ENCODE results near the gene LAMTOR2.

DNA sequence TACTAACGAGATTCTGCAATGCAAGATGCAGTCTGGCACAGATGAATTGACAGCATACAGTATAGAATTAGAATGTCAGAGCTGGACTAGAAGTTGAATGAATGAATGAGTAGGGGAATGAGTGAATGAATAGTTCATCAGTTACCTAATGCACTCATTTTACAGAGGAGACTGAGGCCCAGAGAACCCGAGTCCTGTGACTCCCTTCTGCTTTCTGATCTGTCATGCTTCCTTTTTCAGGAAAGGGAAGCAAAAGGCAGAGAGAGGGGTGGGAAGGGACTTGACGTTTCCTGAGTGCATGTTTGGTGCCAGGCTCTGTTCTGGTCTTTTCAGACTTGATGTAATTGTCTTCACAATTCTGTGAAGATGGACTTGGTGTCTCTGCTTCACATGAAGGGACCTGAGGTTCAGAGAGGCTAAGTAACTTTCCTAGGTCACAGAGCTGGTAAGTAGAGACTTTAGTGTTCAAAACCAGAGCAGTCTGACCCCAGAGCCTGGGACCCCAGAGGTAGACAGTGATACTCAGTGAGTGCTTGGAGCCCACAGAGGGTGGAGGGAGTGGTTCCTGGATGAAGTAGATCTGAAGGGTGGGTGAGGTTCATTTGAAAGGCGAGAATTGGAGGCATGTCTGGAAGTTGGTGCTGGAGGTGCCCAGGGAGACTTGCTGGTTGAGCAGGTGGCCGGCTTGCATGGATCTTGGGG lies 35.7 kb downstream of the LAMTOR2 start:
- no peak for TF ChIP-seq FOXK2 (IDR thresholded peaks at IDR 0.05)
- no peak for TF ChIP-seq PKNOX1 (IDR thresholded peaks at IDR 0.05)
- TF ChIP-seq SUZ12 (IDR thresholded peaks at IDR 0.05) = no peak
- no peak for TF ChIP-seq ZNF384 (IDR thresholded peaks at IDR 0.05)
- TF ChIP-seq FOXA1 (IDR thresholded peaks at IDR 0.05) = no peak
- no peak for TF ChIP-seq LEF1 (IDR thresholded peaks at IDR 0.05; ENCODE audit: borderline replicate concordance)

All from HEK293T (cell line).